HG03175 (cell line): ENCODE measurements around the gene OR10J5.
"Not testable (repeated sequence)": the region's sequence is repeated elsewhere in the genome, so short reads cannot be mapped to it uniquely, and the experiment has no call there.

Experiments used
- ATAC-seq: cut with Tn5 transposase; IDR thresholded peaks from one replicate; pipeline ENCODE4 v1.9.1; 2021; ENCODE audit warnings: mild to moderate bottlenecking, moderate library complexity; ENCODE audit not compliant: unreplicated experiment

The OR10J5 gene, protein sequence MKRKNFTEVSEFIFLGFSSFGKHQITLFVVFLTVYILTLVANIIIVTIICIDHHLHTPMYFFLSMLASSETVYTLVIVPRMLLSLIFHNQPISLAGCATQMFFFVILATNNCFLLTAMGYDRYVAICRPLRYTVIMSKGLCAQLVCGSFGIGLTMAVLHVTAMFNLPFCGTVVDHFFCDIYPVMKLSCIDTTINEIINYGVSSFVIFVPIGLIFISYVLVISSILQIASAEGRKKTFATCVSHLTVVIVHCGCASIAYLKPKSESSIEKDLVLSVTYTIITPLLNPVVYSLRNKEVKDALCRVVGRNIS

DNA sequence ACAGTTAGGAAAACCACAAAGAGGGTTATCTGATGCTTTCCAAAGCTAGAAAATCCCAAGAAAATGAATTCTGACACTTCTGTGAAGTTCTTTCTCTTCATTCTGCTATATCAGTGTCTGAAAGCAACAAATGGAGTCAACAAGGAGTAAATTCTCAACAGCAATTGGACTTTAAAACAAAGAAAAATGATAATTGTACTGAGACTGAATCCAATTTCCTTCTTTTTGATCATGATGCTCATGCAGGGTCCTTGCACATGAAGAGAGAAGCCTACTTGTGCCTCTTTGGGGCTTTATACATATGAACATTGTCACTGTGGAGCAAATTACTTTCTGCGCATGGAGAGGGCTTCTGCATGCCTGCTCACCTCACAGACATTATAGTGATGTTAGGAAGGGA, at the start of gene OR10J5:
Gene OR10J5 (minus strand): TSS at position 101 of the 400 bp plus-strand sequence. CDS start 0 bp downstream, at position 101.
- no peak for ATAC-seq

DNA sequence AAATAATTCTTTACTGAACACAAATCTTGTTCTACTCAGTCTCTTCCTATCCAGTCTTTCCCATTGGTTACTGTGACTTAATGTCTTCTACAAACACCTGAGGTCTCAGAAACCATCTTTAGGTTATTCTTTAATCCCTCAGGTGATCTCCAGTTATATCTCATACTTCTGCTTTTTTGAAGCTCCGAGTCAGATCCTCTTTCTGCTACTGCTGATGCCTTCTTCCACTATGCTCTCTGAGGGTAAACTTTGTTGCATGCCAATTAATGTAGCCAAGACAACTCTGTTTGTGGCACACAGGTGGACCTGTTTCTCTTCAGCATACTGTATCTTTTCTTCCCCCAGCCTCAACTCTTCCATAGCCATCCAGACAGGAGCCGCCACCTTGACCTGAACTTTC, 48.7 kb upstream of the OR10J5 start:
- no peak for ATAC-seq

GRCh38 chr1:159581422-159581821, 45.6 kb upstream of the OR10J5 start:
- ATAC-seq: no peak

DNA sequence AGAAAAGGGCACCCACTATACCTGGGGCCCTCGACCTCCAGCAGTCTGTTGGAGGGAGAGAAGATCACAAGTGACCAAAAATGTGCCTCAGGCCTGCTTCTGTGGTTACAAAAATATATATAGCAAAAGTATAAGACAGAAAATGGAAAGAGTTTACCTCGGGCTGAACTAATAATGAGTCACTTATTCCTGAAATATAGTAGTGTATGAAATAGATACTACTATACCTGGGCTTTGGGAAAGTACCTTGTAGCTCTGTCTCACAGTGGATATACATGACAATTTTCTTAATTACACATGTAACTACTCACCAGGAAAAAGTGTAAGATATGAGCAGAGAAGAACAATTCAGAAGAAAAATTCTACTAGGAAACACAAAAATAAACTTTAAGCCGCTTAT, 44.5 kb upstream of the OR10J5 start:
- ATAC-seq: no peak

GRCh38 chr1:159577446-159577845, 41.6 kb upstream of the OR10J5 start:
- ATAC-seq: no peak

- ATAC-seq: no peak
Observed at GRCh38 chr1:159562680-159563079, 26.9 kb upstream of the OR10J5 start.

DNA sequence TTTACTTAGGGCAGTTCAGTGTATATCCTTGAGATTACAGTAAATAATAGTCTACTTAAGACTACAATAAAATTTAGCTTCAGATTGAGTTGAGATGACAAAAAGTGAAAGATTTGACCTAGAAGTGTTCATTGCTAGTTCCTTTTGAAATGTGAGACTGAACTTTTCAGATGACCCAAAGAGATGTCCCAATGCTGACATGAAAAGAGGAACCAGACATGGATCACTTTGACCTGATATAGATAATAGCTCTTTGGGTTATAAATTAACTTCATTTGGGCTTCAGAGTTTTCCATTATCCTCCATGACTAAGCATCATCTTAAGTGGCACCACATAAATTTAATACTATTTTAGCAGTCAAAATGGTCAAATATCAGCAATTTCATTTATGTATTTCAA, 25.7 kb upstream of the OR10J5 start:
- no peak for ATAC-seq

GRCh38 chr1:159560599-159560998, 24.8 kb upstream of the OR10J5 start:
- ATAC-seq: no peak

- no peak for ATAC-seq
Observed at GRCh38 chr1:159556931-159557369, 21.1 kb upstream of the OR10J5 start.

DNA sequence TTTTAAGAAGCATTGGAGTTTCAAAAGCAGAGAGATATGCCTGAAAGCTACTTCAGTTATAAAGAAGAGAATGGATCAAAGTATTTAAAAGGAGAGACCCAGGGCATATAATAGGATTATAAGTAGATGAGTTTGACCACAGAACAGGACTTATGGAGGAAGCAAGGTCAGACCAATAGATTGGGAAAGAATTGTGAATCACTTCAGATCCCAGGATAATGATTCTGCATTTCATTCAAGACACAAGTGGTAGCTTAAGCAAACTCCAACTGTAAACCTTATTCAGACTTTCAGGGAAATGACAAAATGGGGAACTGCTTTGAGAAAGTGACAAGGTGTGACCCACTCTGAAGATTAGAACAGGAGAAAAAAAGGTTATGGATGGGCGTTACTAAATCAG, 18.9 kb upstream of the OR10J5 start:
- ATAC-seq: no peak

DNA sequence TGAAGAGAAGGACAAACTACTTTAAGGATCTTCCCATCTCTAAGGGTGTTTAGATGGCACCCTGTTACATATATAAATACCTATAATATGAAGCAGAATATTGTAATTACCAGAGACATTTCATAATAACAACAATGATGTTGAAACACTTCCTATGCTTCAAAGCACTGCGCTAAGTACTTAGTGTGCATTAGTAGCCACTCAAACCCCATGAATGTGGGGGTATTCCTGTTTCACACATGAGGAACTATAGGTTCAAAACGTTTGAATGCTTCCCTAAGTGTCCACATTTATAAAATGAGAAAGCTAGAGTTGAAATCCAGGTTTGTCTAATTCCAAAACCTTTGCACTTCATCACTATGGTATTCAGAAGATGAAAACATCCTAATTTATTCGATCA, 18.5 kb upstream of the OR10J5 start:
- ATAC-seq: no peak

- no peak for ATAC-seq
Observed at GRCh38 chr1:159548126-159548525, 12.3 kb upstream of the OR10J5 start.

GRCh38 chr1:159532922-159533321, 2.9 kb downstream of the OR10J5 start:
- ATAC-seq: no peak

DNA sequence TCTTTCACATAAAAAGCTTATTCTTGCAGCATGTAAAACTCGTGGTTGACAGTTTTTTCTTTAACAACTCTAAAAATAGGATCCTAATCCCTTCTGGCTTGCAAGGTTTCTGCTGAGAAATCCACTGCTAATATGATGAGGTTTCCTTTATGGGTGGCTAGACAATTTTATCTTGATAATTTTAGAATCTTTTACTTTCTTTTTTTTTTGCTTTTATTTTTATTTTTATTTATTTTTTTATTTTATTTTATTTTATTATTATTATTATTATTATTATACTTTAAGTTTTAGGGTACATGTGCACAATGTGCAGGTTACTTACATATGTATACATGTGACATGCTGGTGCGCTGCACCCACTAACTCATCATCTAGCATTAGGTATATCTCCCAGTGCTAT, 11.0 kb downstream of the OR10J5 start:
- ATAC-seq: not testable (repeated sequence)

- ATAC-seq: no peak
Observed at GRCh38 chr1:159510229-159510541, 25.6 kb downstream of the OR10J5 start.

DNA sequence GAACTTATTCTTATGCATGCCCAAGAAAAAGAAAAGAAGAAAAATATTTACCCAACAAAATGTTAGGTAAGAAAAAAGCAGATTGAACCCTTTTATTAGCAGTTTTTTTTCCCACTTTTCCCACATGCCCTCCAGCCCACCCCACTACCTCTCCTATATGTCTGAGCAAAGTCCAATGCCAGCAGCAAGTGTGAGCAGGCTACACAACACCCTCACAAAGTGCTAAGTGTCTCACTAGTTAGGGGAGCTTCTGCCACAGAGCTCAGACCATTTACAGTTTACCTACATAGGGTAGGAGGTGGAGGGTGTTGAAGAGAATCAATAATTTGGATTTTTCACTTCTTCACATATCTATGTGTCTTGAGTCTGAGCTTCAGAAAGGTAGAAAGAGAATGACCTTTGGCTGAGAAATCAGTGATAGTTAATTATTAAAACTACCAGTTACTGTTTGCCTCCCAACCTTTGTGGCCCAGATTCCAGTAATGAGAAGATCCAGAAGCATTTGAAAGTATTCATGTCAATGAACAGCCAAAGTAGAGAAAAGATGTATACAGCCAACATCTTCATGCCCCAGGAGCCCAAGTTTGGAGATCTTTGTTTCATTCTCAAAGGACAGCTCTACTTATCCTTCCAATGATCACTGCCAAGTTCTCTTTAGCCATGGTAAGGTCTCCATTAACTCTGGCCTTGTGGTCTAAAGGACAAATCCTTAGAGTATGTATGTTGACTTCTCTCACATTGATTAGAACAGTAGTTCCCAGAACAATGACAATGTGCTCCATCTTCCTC, 26.2 kb downstream of the OR10J5 start:
- no peak for ATAC-seq

GRCh38 chr1:159508951-159509350, 26.9 kb downstream of the OR10J5 start:
- no peak for ATAC-seq

DNA sequence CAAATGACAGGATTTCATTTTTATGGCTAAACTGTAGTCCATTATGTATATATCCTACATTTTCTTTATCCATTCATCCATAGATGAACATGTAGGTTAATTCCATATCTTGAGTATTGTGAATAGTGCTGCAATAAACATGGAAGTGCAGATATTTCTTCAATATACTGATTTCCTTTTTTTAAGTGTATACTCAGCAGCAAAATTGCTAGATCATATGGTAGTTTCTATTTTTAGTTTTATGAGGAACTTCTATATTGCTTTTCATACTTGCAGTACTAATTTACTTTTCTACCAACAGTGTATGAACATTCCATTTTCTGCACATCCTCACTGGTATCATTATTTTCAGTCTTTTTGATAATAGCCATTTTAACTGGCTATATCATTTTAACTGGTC, 30.1 kb downstream of the OR10J5 start:
- ATAC-seq: no peak

- no peak for ATAC-seq
Observed at GRCh38 chr1:159501082-159501481, 34.7 kb downstream of the OR10J5 start.

DNA sequence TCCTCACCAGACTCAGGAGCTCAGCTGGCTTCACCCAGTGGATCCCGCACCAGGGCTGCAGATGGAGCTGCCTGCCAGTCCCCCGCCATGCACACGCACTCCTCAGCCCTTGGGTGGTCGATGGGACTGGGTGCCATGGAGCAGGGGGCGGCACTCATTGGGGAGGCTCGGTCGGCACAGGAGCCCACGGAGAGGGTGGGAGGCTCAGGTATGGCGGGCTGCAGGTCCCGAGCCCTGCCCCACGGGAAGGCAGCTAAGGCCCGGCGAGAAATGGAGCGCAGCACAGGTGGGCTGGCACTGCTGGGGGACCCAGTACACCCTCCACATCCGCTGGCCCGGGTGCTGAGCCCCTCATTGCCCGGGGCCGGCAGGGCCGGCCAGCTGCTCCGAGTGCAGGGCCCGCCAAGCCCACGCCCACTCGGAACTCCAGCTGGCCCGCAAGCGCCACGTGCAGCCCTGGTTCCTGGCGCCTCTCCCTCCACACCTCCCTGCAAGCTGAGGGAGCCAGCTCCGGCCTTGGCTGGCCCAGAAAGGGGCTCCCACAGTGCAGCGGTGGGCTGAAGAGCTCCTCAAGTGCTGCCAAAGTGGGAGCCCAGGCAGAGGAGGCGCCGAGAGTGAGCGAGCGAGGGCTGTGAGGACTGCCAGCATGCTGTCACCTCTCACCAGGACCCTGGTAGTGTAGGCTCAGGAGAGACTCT, 41.1 kb downstream of the OR10J5 start:
- not testable (repeated sequence) for ATAC-seq

DNA sequence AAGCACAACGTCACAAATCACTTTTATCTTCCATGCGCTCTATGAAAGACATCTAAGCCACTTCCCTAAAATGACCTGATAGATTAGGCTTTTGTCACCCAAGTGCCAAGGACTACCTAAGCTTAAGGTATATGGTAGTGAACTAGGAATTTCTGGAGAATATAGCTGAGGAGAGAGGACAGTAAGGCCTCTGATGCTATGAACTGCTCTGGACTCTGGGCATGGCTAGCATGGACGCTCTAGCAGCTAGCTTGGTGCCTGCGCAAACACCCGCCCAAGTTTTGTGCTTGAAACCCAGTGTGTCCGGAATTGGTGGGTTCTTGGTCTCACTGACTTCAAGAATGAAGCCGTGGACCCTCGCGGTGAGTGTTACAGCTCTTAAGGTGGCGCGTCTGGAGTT, 42.5 kb downstream of the OR10J5 start:
- no peak for ATAC-seq
